Lung (tissue), 12 donors: ENCODE results near the gene ZNF385C. TPM values are rescaled to one million over a fixed set of nuclear protein-coding genes. Genes with fewer than 3 reads are reported as not detected.

Source experiments
- ATAC-seq: fragments of 200-7000 bp; cut with Tn5 transposase; one replicate; pipeline ENCODE4 v1.9.1; 2020; ENCODE audit warnings: moderate number of reproducible peaks; ENCODE audit not compliant: insufficient read depth, low FRiP score
- DNase-seq, 3 donors: peaks; one replicate each; pipeline ENCODE4 v3.0.0-alpha.2; 2013 to 2017
- H3K27ac ChIP-seq, 2 donors: one replicate each; pipeline ENCODE4 v1.5.1; 2013; ENCODE audit warnings: mild to moderate bottlenecking in 2 of 2, moderate library complexity in 2 of 2, control low read depth in 1 of 2, inconsistent platforms in 1 of 2, low read depth in 1 of 2, low read length in 1 of 2
- H3K27me3 ChIP-seq, 3 donors: one replicate each; pipeline ENCODE4 v1.5.1; 2013; ENCODE audit warnings: low read length in 2 of 3; ENCODE audit not compliant: control insufficient read depth in 3 of 3, insufficient read depth in 3 of 3
- H3K36me3 ChIP-seq, 4 donors: one replicate each; pipeline ENCODE4 v1.5.1; 2013; ENCODE audit warnings: low read length in 4 of 4, mild to moderate bottlenecking in 1 of 4, moderate library complexity in 1 of 4; ENCODE audit not compliant: control insufficient read depth in 4 of 4, insufficient read depth in 4 of 4
- H3K4me1 ChIP-seq, 5 donors: one replicate each; pipeline ENCODE4 v1.5.1; 2013; ENCODE audit warnings: low read length in 5 of 5, mild to moderate bottlenecking in 2 of 5, moderate library complexity in 1 of 5; ENCODE audit not compliant: control insufficient read depth in 5 of 5, insufficient read depth in 5 of 5
- H3K4me3 ChIP-seq: one replicate; pipeline ENCODE4 v1.5.1; 2013; ENCODE audit warnings: mild to moderate bottlenecking, control low read depth, moderate library complexity
- H3K9ac ChIP-seq, 2 donors: one replicate each; pipeline ENCODE4 v1.5.1; 2013; ENCODE audit warnings: low read length in 2 of 2, control low read depth in 1 of 2; ENCODE audit not compliant: insufficient read depth in 1 of 2
- H3K9me3 ChIP-seq, 4 donors: one replicate each; pipeline ENCODE4 v1.5.1; 2013; ENCODE audit warnings: low read length in 3 of 4, mild to moderate bottlenecking in 1 of 4, moderate library complexity in 1 of 4; ENCODE audit not compliant: control insufficient read depth in 4 of 4, insufficient read depth in 3 of 4
- WGBS, 2 donors: extraction: QIAGEN DNeasy Blood & Tissue Kit; methylation state at CpG; one replicate each; pipeline ENCODE4 v1.1.7; 2013; 5-methylcytosine and 5-hydroxymethylcytosine counted together
- polyA plus RNA-seq, 2 donors: library from polyadenylated mRNA; stranded (reverse); fragments of 200-250 nt; gene quantifications; one replicate each; pipeline ENCODE4 v1.2.1, GENCODE V29; 2013
- total RNA-seq, 2 donors: library from RNA; depleted of rRNA in 1 of 2; stranded (reverse); fragments of >200 nt in 1 of 2; gene quantifications; one replicate each; pipeline ENCODE4 v1.2.1, GENCODE V29; 2014 to 2021
- TF ChIP-seq, protein P1 (sequence below): IDR thresholded peaks from 2 replicates; pipeline ENCODE4 v1.5.1; 2012; ENCODE audit warnings: mild to moderate bottlenecking; ENCODE audit errors: control extremely low read depth, extremely low read depth
- donor health status: control.
- donor health status: control.
- donor health status: Bipolar disorder and iron deficiency.
- donor health status: healthy.
- donor health status: DM: yes; HTN: yes; CAD: no.

Gene ZNF385C
- total and polyA plus RNA-seq, 4 donors, result 0.14 to 0.57 (median 0.37) TPM

DNA sequence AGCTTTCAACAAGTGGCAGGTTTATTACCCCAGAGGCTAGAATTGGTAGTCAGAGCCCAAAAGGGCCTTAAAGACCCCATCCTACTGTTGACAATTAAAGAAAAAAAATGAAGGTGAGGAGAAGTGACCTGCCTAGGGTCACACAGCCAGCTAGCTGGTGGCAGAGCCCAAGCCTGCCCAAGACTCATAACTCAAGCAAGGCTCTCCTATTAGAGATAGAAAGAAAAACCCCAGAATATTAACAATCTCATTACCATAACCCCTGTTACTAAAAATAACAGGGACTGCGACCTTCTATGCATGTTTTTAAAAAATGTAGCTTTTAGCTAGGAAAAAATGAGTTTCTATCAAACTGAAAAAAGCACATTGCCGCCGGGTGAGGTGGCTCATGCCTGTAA is 38.4 kb upstream of the ZNF385C start:
- H3K27ac ChIP-seq, result peak overlapping the region; percentile 78 to 86
- peaks cover 20 to 44% (median 36%) of the 10 kb centered on the region in 5 donors for H3K4me1 ChIP-seq
- H3K9ac ChIP-seq, result no peak overlapping the region
- DNase-seq (no peak), ATAC-seq (no peak)
- 78 to 88% methylated on average over 3 of the region's 3 CpGs for WGBS, 2 donors
- peaks cover 0 to 8% (median 1%) of the 10 kb centered on the region in 4 donors for H3K36me3 ChIP-seq
- H3K9me3 ChIP-seq, result no peaks in the 10 kb centered on the region
- H3K27me3 ChIP-seq, result no peaks in the 10 kb centered on the region
- no peak overlapping the region for H3K4me3 ChIP-seq
- TF ChIP-seq, protein P1, sequence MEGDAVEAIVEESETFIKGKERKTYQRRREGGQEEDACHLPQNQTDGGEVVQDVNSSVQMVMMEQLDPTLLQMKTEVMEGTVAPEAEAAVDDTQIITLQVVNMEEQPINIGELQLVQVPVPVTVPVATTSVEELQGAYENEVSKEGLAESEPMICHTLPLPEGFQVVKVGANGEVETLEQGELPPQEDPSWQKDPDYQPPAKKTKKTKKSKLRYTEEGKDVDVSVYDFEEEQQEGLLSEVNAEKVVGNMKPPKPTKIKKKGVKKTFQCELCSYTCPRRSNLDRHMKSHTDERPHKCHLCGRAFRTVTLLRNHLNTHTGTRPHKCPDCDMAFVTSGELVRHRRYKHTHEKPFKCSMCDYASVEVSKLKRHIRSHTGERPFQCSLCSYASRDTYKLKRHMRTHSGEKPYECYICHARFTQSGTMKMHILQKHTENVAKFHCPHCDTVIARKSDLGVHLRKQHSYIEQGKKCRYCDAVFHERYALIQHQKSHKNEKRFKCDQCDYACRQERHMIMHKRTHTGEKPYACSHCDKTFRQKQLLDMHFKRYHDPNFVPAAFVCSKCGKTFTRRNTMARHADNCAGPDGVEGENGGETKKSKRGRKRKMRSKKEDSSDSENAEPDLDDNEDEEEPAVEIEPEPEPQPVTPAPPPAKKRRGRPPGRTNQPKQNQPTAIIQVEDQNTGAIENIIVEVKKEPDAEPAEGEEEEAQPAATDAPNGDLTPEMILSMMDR, result no peak

GRCh38 chr17:42135664-42136653 is 37.7 kb upstream of the ZNF385C start:
- no peaks in the 10 kb centered on the region for H3K9me3 ChIP-seq
- peaks cover 0 to 2% (median under 1%) of the 10 kb centered on the region in 4 donors for H3K36me3 ChIP-seq
- no peak overlapping the region for H3K4me3 ChIP-seq
- H3K27me3 ChIP-seq, result no peaks in the 10 kb centered on the region
- ATAC-seq, result peak; percentile 84
- TF ChIP-seq, protein P1, result no peak
- peaks cover 20 to 44% (median 31%) of the 10 kb centered on the region in 5 donors for H3K4me1 ChIP-seq
- peak; percentile 51 to 87 (median 63) for DNase-seq
- WGBS, 2 donors, result 33 to 37% methylated on average over 15 of the region's 15 CpGs
- H3K27ac ChIP-seq, result peak overlapping the region; percentile 86 to 90
- H3K9ac ChIP-seq, result no peak overlapping the region

GRCh38 chr17:42135151-42135550 is 36.9 kb upstream of the ZNF385C start:
- H3K27ac ChIP-seq, result peak overlapping the region; percentile 86 to 90
- TF ChIP-seq, protein P1, result no peak
- no peaks in the 10 kb centered on the region for H3K27me3 ChIP-seq
- no peaks in the 10 kb centered on the region for H3K9me3 ChIP-seq
- H3K9ac ChIP-seq, result no peak overlapping the region
- peaks cover 20 to 49% (median 36%) of the 10 kb centered on the region in 5 donors for H3K4me1 ChIP-seq
- ATAC-seq, result no peak
- DNase-seq, result no peak
- 69 to 79% methylated on average over 6 of the region's 6 CpGs for WGBS, 2 donors
- H3K4me3 ChIP-seq, result no peak overlapping the region
- peaks cover 0 to 8% (median 1%) of the 10 kb centered on the region in 4 donors for H3K36me3 ChIP-seq
